Activated naive CD4-positive, alpha-beta T cell treated with anti-CD3 and anti-CD28 coated beads, Interleukin-2, amount 50 U/mL, for 24 hours (primary cell): ENCODE results near the gene ADM.

Experiments
- H3K27ac Mint-ChIP-seq: one replicate; pipeline ENCODE4 v1.8.0; 2021; ENCODE audit warnings: mild to moderate bottlenecking, mixed read lengths
- H3K27me3 Mint-ChIP-seq: one replicate; pipeline ENCODE4 v1.8.0; 2021; ENCODE audit warnings: mixed read lengths
- H3K36me3 Mint-ChIP-seq: one replicate; pipeline ENCODE4 v1.8.0; 2021; ENCODE audit warnings: mixed read lengths
- H3K4me1 Mint-ChIP-seq: one replicate; pipeline ENCODE4 v1.8.0; 2021; ENCODE audit warnings: mixed read lengths
- H3K4me3 Mint-ChIP-seq: one replicate; pipeline ENCODE4 v1.8.0; 2021; ENCODE audit warnings: mild to moderate bottlenecking, mixed read lengths
- H3K9me3 Mint-ChIP-seq: one replicate; pipeline ENCODE4 v1.8.0; 2021; ENCODE audit warnings: mixed read lengths

The ADM gene

GRCh38 chr11:10317151-10317755 is 12.4 kb downstream of the ADM start:
- Mint-ChIP-seq H3K4me1 (peaks cover under 1% of the 10 kb centered on the region), H3K27me3 (peaks cover 11% of the 10 kb centered on the region), H3K4me3 (no peak overlapping the region), H3K9me3 (no peaks in the 10 kb centered on the region), H3K27ac (no peak overlapping the region), H3K36me3 (no peaks in the 10 kb centered on the region)

DNA sequence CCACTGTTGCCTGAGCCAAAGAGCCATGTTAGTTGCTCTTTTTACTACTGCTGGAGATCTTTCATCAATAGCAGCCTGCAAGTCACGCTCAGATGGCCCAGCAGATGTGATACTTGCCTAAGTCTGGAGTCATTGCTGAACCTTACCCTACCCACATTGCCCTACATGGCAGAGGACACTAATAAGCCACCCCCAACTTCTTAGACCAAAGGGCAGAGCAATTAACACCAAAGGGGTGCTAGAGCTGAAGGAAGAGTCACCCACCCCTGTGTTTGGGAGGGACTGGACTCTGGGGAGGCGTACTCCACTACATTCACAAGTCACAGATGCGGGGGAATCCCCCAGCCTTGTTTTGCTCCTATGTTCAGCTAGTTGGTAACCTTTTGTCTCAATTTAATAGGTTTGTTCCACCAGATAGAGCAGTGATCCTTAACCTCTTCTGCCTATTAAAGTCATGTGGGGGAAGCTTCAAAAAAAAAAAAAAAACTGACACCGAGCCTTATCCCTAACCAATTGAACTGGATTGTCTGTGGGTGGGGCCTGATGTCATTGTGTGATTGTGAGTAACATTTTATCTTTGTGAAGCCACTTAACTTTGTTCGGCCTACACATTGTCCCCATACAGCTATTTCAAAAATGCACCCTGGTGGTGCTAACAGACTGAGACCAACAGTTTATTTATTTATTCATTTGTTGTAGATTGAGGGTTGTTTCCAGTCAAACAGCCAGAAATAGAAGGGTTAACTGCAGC is 13.1 kb downstream of the ADM start:
- no peak overlapping the region for H3K27ac Mint-ChIP-seq
- H3K4me3 Mint-ChIP-seq = no peak overlapping the region

GRCh38 chr11:10318527-10318802 is 13.6 kb downstream of the ADM start:
- Mint-ChIP-seq H3K9me3 (no peaks in the 10 kb centered on the region), H3K27ac (no peak overlapping the region), H3K36me3 (no peaks in the 10 kb centered on the region), H3K4me3 (no peak overlapping the region), H3K4me1 (peaks cover 13% of the 10 kb centered on the region), H3K27me3 (peaks cover 6% of the 10 kb centered on the region)

More for the DNA sequence above, 13.1 kb downstream of the ADM start:
- H3K36me3 Mint-ChIP-seq = no peaks in the 10 kb centered on the region
- H3K4me1 Mint-ChIP-seq = peaks cover 8% of the 10 kb centered on the region
- no peaks in the 10 kb centered on the region for H3K9me3 Mint-ChIP-seq
- peaks cover 6% of the 10 kb centered on the region for H3K27me3 Mint-ChIP-seq

- H3K4me3 Mint-ChIP-seq = no peak overlapping the region
- no peaks in the 10 kb centered on the region for H3K36me3 Mint-ChIP-seq
- H3K27me3 Mint-ChIP-seq = peaks cover 12% of the 10 kb centered on the region
- peaks cover 15% of the 10 kb centered on the region for H3K4me1 Mint-ChIP-seq
- no peaks in the 10 kb centered on the region for H3K9me3 Mint-ChIP-seq
- no peak overlapping the region for H3K27ac Mint-ChIP-seq
Measured at GRCh38 chr11:10319702-10320558, 15.1 kb downstream of the ADM start.

DNA sequence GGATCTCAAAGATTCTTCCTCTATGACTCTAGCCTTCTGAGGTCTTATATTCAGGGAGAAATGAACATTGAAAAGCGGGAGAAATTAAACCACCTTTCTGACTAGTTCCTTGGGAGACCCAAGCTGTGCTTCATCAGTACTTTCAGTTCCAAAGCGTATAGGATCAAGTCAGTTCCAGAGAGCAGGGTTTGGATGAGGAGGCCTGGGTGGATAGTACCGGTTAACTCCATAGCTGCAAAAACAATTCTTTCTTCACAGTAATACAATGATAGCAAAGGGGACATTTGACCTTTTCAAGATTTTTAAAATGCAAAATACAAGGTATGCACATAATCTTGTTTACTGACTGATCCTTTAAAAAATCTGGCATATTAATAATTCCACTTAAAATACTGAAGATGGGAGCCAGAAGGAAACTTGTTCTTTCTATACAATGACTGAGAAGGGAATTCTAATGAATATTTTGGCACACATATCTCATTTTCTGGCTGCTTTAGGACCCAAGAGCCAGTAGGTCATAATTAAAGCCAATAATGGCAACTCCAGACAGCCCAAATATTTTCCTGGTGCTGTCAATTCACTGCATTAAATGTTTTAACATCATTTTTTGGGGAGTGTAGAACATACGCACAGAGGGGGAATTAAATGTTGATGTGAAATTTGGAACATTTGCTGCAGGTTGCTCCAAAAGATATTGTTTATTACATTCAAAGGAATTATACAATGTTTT is 16.0 kb downstream of the ADM start:
- no peaks in the 10 kb centered on the region for H3K36me3 Mint-ChIP-seq
- H3K4me3 Mint-ChIP-seq = no peak overlapping the region
- no peaks in the 10 kb centered on the region for H3K9me3 Mint-ChIP-seq
- H3K4me1 Mint-ChIP-seq = peaks cover 15% of the 10 kb centered on the region
- H3K27me3 Mint-ChIP-seq = peaks cover 12% of the 10 kb centered on the region
- peak overlapping the region; percentile 18 for H3K27ac Mint-ChIP-seq

GRCh38 chr11:10322401-10322800 is 17.5 kb downstream of the ADM start:
- Mint-ChIP-seq H3K4me3 (no peak overlapping the region), H3K36me3 (no peaks in the 10 kb centered on the region), H3K27ac (peak overlapping the region; percentile 96), H3K4me1 (peaks cover 15% of the 10 kb centered on the region), H3K9me3 (no peaks in the 10 kb centered on the region), H3K27me3 (peaks cover 7% of the 10 kb centered on the region)

DNA sequence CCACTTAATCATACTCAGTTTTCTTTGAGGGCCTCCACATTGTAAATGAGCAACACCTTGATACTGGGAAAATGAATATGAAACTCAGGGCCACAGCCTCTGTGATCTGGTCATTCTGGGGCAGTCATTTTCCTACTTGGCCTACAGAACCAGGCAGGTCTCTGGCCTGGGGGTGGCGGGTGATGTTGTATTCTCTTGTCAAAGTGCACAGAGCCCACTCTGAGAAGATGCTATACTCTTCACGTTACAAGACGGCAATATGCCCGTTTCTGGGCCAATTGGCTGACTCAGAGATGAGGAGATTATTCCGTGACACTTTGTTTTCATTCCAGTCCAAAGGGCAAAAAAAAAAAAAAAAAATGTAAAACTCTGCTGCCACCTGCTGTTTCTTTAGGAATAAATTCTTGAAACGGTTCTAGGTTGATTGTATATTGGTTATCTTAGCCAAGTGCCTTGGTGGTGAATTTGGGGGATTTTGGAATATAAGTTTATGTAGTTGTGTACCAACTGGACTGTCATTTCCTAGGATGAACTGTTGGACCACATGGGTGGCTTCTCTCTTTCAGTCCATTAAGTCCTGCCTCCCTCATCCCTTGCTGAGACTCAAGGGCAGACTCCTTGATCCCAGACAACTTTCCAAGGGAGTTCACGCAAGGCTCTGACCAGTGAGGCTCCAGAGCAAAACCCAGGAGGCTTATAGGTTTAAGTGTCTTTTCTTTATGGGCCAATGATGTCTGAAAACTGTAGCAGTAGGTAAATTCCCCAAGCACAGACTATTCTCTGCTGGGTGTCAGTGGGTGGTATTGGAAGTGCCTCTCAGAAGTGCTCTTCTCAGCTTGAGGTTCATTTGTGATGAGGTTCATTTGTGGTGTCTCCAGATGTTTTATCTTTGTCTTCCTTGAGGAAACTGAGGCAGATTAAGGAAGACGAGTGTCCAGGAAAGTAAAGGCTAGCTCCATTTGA is 18.2 kb downstream of the ADM start:
- H3K27ac Mint-ChIP-seq = peak overlapping the region; percentile 96
- H3K4me3 Mint-ChIP-seq = peak overlapping the region; percentile 34
- peaks cover 7% of the 10 kb centered on the region for H3K27me3 Mint-ChIP-seq

GRCh38 chr11:10323793-10324170 is 18.9 kb downstream of the ADM start:
- H3K4me1 Mint-ChIP-seq = peaks cover 15% of the 10 kb centered on the region
- peaks cover 7% of the 10 kb centered on the region for H3K27me3 Mint-ChIP-seq
- peak overlapping the region; percentile 6 for H3K27ac Mint-ChIP-seq
- no peak overlapping the region for H3K4me3 Mint-ChIP-seq
- H3K36me3 Mint-ChIP-seq = no peaks in the 10 kb centered on the region
- no peaks in the 10 kb centered on the region for H3K9me3 Mint-ChIP-seq

More for the DNA sequence above, 18.2 kb downstream of the ADM start:
- Mint-ChIP-seq H3K9me3 (no peaks in the 10 kb centered on the region), H3K36me3 (no peaks in the 10 kb centered on the region), H3K4me1 (peaks cover 15% of the 10 kb centered on the region)

DNA sequence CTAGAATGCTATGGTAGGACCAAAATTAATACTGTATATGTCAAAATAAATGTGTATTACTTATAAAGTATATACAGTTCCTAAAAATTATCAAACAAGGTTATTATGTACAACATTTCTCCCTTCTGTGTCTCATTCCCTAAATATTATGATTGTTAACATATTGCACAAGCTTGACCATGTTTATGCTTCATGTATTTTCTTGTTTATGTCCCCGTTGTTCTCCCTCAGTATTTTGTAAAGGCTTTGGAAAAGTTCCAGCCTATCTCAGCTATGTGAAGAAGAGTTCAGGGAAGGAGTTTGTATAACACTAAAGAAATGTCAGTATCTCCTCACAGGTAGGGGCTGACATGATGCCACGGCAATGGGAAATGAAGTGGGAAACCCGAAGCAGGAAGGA is 19.6 kb downstream of the ADM start:
- H3K4me3 Mint-ChIP-seq = no peak overlapping the region
- no peaks in the 10 kb centered on the region for H3K36me3 Mint-ChIP-seq
- H3K27ac Mint-ChIP-seq = no peak overlapping the region
- H3K4me1 Mint-ChIP-seq = peaks cover 15% of the 10 kb centered on the region
- H3K27me3 Mint-ChIP-seq = peaks cover 9% of the 10 kb centered on the region
- H3K9me3 Mint-ChIP-seq = no peaks in the 10 kb centered on the region

GRCh38 chr11:10325277-10326011 is 20.6 kb downstream of the ADM start:
- H3K27me3 Mint-ChIP-seq = peaks cover 9% of the 10 kb centered on the region
- H3K4me1 Mint-ChIP-seq = peaks cover 15% of the 10 kb centered on the region
- H3K9me3 Mint-ChIP-seq = no peaks in the 10 kb centered on the region
- H3K36me3 Mint-ChIP-seq = no peaks in the 10 kb centered on the region
- H3K4me3 Mint-ChIP-seq = no peak overlapping the region
- no peak overlapping the region for H3K27ac Mint-ChIP-seq

DNA sequence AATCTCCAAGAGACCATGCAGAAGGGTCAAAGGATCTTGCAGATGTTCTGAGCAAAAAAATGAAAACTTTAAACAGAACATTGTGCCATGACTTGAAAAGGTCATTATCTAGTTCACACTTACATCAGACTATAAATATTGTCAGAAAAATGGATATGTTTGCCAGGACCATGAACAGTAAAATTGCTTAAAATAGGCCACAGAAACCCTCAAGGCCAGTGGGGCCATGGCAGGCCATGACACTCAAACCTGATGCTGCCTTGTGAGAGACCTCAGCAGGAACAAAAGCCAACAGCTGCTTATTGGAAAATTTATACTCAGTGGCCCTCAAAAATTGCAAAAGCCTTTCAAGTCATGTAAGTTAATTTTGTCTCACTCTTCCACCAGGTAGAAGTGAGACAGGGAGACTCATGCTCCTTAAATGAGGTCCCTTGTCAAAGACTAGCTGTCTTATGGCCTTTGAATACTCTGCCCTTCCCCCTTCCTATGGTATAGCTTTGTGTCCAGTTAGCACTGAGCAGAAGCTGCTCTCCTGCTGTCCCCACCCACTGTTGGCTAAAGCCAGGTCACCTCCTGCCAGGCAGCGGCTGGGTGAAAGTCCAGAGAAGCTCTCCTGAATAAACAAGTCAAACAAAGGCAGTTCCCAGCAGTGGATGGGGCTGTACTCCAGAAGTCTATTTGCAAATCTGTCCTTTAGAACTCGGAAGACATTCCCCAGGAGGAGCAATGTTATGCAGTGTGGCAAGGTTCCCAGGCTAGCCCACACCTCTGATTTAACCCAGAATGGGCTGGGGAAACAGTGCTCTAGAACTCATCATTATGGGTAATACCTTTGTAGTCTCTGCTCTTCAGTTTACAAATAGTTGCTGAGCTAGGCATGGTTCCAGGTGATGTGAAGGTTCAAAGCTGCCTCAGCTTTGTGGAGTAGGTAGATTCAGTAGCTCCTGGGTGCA is 21.4 kb downstream of the ADM start:
- Mint-ChIP-seq H3K27ac (peak overlapping the region; percentile 82), H3K9me3 (no peaks in the 10 kb centered on the region), H3K4me1 (peaks cover 15% of the 10 kb centered on the region), H3K36me3 (no peaks in the 10 kb centered on the region), H3K27me3 (peaks cover 9% of the 10 kb centered on the region), H3K4me3 (no peak overlapping the region)

DNA sequence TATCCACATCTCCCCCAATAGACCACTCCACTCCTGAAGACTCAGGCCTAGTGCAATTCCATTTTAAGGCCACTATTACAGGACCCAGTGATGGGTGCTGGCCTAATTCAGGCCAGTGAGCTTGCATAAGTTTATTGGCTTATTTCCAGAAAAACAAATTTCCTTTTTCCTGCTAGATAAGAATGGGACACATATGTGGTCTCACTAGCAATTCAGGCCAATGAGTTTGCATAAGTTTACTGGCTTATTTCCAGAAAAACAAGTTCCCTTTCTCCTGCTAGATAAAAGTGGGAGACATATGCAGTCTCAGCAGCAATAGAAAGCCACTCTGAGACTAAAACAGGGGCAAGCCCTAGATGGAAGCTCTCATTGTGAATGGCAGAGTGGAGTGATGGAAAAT is 22.4 kb downstream of the ADM start:
- no peak overlapping the region for H3K4me3 Mint-ChIP-seq
- no peaks in the 10 kb centered on the region for H3K9me3 Mint-ChIP-seq
- peaks cover 9% of the 10 kb centered on the region for H3K27me3 Mint-ChIP-seq
- H3K27ac Mint-ChIP-seq = no peak overlapping the region
- H3K36me3 Mint-ChIP-seq = no peaks in the 10 kb centered on the region
- H3K4me1 Mint-ChIP-seq = peaks cover 15% of the 10 kb centered on the region

GRCh38 chr11:10328314-10329098 is 23.6 kb downstream of the ADM start:
- Mint-ChIP-seq H3K4me3 (no peak overlapping the region), H3K9me3 (no peaks in the 10 kb centered on the region), H3K27me3 (peaks cover 9% of the 10 kb centered on the region), H3K36me3 (no peaks in the 10 kb centered on the region), H3K27ac (no peak overlapping the region), H3K4me1 (peaks cover 2% of the 10 kb centered on the region)
